Measurements from ENCODE around the gene PLXDC2. TPM values are rescaled to one million over a fixed set of nuclear protein-coding genes. Genes with fewer than 3 reads are reported as not detected.

The PLXDC2 gene
- total RNA-seq, 1 experiment from 2014 or later, result 0.21 TPM

DNA sequence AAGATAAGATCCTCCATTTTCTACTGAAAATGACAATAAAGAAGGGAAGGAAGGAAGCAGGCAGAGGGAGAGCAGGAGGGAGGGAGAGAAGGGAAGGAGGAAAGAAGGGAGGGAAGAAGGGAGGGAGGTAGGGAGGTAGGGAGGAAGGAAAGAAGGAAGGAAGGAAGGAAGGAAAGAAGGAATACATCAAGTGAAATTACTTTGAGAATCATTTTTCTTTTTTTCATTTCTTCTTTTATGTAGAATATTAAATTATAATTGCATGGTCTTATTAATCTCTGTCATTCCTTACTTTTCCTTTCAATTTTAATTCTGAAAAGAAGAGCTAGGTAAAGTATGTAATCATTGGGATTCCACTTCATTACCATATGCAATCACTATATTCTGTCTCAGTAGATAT lies 97.8 kb downstream of the PLXDC2 start:
- intact Hi-C loops (cut with micrococcal nuclease; ENCODE audit: unreplicated experiment), result no loop called here

DNA sequence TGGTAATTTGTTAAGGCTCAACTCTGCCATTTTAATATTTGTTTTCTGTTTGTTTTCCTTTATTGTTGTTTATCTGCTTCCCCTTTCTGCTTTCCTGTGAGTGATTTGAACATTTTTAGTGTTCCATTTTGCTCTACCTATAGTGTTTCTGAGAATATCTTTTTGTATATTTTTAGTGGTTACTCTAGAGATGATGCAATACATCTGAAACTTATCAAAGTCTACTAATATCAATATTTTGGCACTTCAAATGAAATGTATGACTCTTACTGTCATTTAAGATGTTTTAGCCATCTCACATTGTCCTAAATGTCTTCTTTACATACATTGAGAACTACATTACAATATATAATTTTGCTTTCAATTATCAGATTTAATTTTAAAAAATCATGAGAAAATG lies 98.9 kb downstream of the PLXDC2 start:
- DNase-seq (ENCODE audit: low read depth, low spot score) (no peak), ATAC-seq (no peak)
- peaks cover 3% of the 10 kb centered on the region; the same call in 1 of the 2 replicates for H3K9me3 ChIP-seq (ENCODE audit: control insufficient read depth, insufficient read depth, low read depth, low read length)
- POLR2A ChIA-PET, result no interaction called here
- no peak overlapping the region for H3K27ac ChIP-seq (ENCODE audit: low read length)
- no TSS peak for BruUV-seq (replicated peaks)
- intact Hi-C loops (cut with micrococcal nuclease; ENCODE audit: unreplicated experiment) (no loop called here), in situ Hi-C loops (cut with HindIII; ENCODE audit: low pct_unique_long_range_greater_than_20kb, low sequenced_read_pairs) (no loop called here)
- H3K27me3 ChIP-seq (ENCODE audit: control insufficient read depth, insufficient read depth, low read length), result no peaks in the 10 kb centered on the region
- TF ChIP-seq, protein P1, sequence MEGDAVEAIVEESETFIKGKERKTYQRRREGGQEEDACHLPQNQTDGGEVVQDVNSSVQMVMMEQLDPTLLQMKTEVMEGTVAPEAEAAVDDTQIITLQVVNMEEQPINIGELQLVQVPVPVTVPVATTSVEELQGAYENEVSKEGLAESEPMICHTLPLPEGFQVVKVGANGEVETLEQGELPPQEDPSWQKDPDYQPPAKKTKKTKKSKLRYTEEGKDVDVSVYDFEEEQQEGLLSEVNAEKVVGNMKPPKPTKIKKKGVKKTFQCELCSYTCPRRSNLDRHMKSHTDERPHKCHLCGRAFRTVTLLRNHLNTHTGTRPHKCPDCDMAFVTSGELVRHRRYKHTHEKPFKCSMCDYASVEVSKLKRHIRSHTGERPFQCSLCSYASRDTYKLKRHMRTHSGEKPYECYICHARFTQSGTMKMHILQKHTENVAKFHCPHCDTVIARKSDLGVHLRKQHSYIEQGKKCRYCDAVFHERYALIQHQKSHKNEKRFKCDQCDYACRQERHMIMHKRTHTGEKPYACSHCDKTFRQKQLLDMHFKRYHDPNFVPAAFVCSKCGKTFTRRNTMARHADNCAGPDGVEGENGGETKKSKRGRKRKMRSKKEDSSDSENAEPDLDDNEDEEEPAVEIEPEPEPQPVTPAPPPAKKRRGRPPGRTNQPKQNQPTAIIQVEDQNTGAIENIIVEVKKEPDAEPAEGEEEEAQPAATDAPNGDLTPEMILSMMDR (IDR thresholded peaks at IDR 0.05), result no peak
- TF ChIP-seq POLR2AphosphoS5 (IDR thresholded peaks at IDR 0.05; ENCODE audit: low read depth, low read length), result no peak
- TF ChIP-seq, protein P2, sequence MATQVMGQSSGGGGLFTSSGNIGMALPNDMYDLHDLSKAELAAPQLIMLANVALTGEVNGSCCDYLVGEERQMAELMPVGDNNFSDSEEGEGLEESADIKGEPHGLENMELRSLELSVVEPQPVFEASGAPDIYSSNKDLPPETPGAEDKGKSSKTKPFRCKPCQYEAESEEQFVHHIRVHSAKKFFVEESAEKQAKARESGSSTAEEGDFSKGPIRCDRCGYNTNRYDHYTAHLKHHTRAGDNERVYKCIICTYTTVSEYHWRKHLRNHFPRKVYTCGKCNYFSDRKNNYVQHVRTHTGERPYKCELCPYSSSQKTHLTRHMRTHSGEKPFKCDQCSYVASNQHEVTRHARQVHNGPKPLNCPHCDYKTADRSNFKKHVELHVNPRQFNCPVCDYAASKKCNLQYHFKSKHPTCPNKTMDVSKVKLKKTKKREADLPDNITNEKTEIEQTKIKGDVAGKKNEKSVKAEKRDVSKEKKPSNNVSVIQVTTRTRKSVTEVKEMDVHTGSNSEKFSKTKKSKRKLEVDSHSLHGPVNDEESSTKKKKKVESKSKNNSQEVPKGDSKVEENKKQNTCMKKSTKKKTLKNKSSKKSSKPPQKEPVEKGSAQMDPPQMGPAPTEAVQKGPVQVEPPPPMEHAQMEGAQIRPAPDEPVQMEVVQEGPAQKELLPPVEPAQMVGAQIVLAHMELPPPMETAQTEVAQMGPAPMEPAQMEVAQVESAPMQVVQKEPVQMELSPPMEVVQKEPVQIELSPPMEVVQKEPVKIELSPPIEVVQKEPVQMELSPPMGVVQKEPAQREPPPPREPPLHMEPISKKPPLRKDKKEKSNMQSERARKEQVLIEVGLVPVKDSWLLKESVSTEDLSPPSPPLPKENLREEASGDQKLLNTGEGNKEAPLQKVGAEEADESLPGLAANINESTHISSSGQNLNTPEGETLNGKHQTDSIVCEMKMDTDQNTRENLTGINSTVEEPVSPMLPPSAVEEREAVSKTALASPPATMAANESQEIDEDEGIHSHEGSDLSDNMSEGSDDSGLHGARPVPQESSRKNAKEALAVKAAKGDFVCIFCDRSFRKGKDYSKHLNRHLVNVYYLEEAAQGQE (IDR thresholded peaks at IDR 0.05; ENCODE audit: insufficient read depth in 1 of 2, low read depth in 2 of 2, low read length in 1 of 2), result no peak
- no peak for TF ChIP-seq TCF7L2 (IDR thresholded peaks at IDR 0.05; ENCODE audit: low read depth, low read length)
- no peak for TF ChIP-seq SIN3A (IDR thresholded peaks at IDR 0.05; ENCODE audit: borderline replicate concordance, insufficient read depth, low read depth, low read length)
- no peak overlapping the region for H3K4me3 ChIP-seq (ENCODE audit: low read depth in 2 of 2, low read length in 2 of 2)
- CTCF ChIA-PET, result no interaction called here
- H3K4me1 ChIP-seq (ENCODE audit: control insufficient read depth, insufficient read depth, low read length), result no peaks in the 10 kb centered on the region
- no peaks in the 10 kb centered on the region for H3K36me3 ChIP-seq (ENCODE audit: control insufficient read depth, insufficient read depth, low read length)

More for the DNA sequence above, 97.8 kb downstream of the PLXDC2 start:
- in situ Hi-C loops (cut with HindIII; ENCODE audit: low pct_unique_long_range_greater_than_20kb, low sequenced_read_pairs), result no loop called here
- Histone ChIP-seq H3K4me3 (ENCODE audit: low read depth in 2 of 2, low read length in 2 of 2) (no peak overlapping the region), H3K9me3 (ENCODE audit: control insufficient read depth, insufficient read depth, low read depth, low read length) (peaks cover 3% of the 10 kb centered on the region; the same call in 1 of the 2 replicates), H3K36me3 (ENCODE audit: control insufficient read depth, insufficient read depth, low read length) (no peaks in the 10 kb centered on the region), H3K27ac (ENCODE audit: low read length) (no peak overlapping the region), H3K4me1 (ENCODE audit: control insufficient read depth, insufficient read depth, low read length) (no peaks in the 10 kb centered on the region), H3K27me3 (ENCODE audit: control insufficient read depth, insufficient read depth, low read length) (no peaks in the 10 kb centered on the region)
- BruUV-seq (replicated peaks), result no TSS peak
- ChIA-PET CTCF (no interaction called here), POLR2A (no interaction called here)
- no peak for TF ChIP-seq POLR2AphosphoS5 (IDR thresholded peaks at IDR 0.05; ENCODE audit: low read depth, low read length)
- no peak for TF ChIP-seq TCF7L2 (IDR thresholded peaks at IDR 0.05; ENCODE audit: low read depth, low read length)
- ATAC-seq (no peak), DNase-seq (ENCODE audit: low read depth, low spot score) (no peak)

DNA sequence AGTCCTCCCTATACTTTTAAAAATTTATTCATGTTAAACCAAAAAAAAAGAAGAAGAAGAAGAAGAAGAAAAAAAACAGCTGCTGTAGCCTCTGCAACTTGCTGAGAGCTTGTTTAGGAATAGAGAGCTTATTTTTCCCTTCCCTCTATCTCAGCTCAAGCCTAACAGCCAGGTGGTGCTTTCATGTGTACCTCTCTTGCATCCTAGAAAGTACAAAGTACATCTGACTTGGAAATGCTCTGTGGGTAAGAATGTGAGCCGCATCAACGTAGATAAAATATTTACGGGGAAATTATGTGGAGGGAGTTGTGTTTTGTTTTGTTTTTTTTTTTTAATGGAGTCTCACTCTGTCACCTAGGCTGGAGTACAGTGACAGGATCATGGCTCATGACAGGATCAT lies 99.6 kb downstream of the PLXDC2 start:
- no peak for ATAC-seq
- POLR2A ChIA-PET, result no interaction called here
- intact Hi-C loops (cut with micrococcal nuclease; ENCODE audit: unreplicated experiment), result no loop called here
- no peaks in the 10 kb centered on the region for H3K36me3 ChIP-seq (ENCODE audit: control insufficient read depth, insufficient read depth, low read length)
- BruUV-seq (replicated peaks), result no TSS peak
- in situ Hi-C loops (cut with HindIII; ENCODE audit: low pct_unique_long_range_greater_than_20kb, low sequenced_read_pairs), result no loop called here
- no peak overlapping the region for H3K27ac ChIP-seq (ENCODE audit: low read length)
- CTCF ChIA-PET, result no interaction called here
- peaks cover 3% of the 10 kb centered on the region; the same call in 1 of the 2 replicates for H3K9me3 ChIP-seq (ENCODE audit: control insufficient read depth, insufficient read depth, low read depth, low read length)
- H3K4me1 ChIP-seq (ENCODE audit: control insufficient read depth, insufficient read depth, low read length), result no peaks in the 10 kb centered on the region
- H3K4me3 ChIP-seq (ENCODE audit: low read depth in 2 of 2, low read length in 2 of 2), result no peak overlapping the region
- no peak for DNase-seq (ENCODE audit: low read depth, low spot score)
- TF ChIP-seq SIN3A (IDR thresholded peaks at IDR 0.05; ENCODE audit: borderline replicate concordance, insufficient read depth, low read depth, low read length) (no peak), TCF7L2 (IDR thresholded peaks at IDR 0.05; ENCODE audit: low read depth, low read length) (no peak)
- H3K27me3 ChIP-seq (ENCODE audit: control insufficient read depth, insufficient read depth, low read length), result no peaks in the 10 kb centered on the region

All from Panc1 (cell line).